OCI-M1 (cell line): ENCODE results near the gene SLC39A12.
"Not testable (repeated sequence)": the region's sequence is repeated elsewhere in the genome, so short reads cannot be mapped to it uniquely, and the experiment has no call there.

Experiments used
- DNase-seq: peaks from one replicate; lab custom pipeline; 2025; lab: John Stamatoyannopoulos, UW

The SLC39A12 gene

GRCh38 chr10:17951868-17952371 lies at the start of gene SLC39A12:
Gene SLC39A12 (plus strand): TSS chr10:17951918. CDS start chr10:17953277, 1,359 bp downstream.
- DNase-seq, result peak; percentile 46

GRCh38 chr10:17904564-17904963 lies 47.2 kb upstream of the SLC39A12 start:
- DNase-seq, result no peak

GRCh38 chr10:17905491-17905890 lies 46.2 kb upstream of the SLC39A12 start:
- DNase-seq, result no peak

GRCh38 chr10:17906002-17906401 lies 45.7 kb upstream of the SLC39A12 start:
- DNase-seq, result peak; percentile 7

GRCh38 chr10:17907641-17908040 lies 44.1 kb upstream of the SLC39A12 start:
- no peak for DNase-seq

- peak; percentile 70 for DNase-seq
Observed at GRCh38 chr10:17910125-17910789, 41.5 kb upstream of the SLC39A12 start.

GRCh38 chr10:17912754-17913153 lies 39.0 kb upstream of the SLC39A12 start:
- DNase-seq, result no peak

- no peak for DNase-seq
Observed at GRCh38 chr10:17913604-17914003, 38.1 kb upstream of the SLC39A12 start.

GRCh38 chr10:17914169-17915045 lies 37.3 kb upstream of the SLC39A12 start:
- DNase-seq, result no peak

- no peak for DNase-seq
Observed at GRCh38 chr10:17915181-17915580, 36.5 kb upstream of the SLC39A12 start.

- no peak for DNase-seq
Observed at GRCh38 chr10:17918187-17918903, 33.4 kb upstream of the SLC39A12 start.

GRCh38 chr10:17921378-17921777 lies 30.3 kb upstream of the SLC39A12 start:
- DNase-seq, result no peak

- DNase-seq, result no peak
Observed at GRCh38 chr10:17923728-17924127, 28.0 kb upstream of the SLC39A12 start.

GRCh38 chr10:17943033-17943745 lies 8.5 kb upstream of the SLC39A12 start:
- no peak for DNase-seq

- DNase-seq, result peak; percentile 5
Observed at GRCh38 chr10:17950269-17950668, 1.4 kb upstream of the SLC39A12 start.

- no peak for DNase-seq
Observed at GRCh38 chr10:17950726-17951125, 992 bp upstream of the SLC39A12 start.

- not testable (repeated sequence) for DNase-seq
Observed at GRCh38 chr10:17954372-17954771, 2.7 kb downstream of the SLC39A12 start.

GRCh38 chr10:17954861-17955260 lies 3.1 kb downstream of the SLC39A12 start:
- DNase-seq, result no peak

- no peak for DNase-seq
Observed at GRCh38 chr10:17958049-17958448, 6.3 kb downstream of the SLC39A12 start.

- DNase-seq, result no peak
Observed at GRCh38 chr10:17959870-17960269, 8.2 kb downstream of the SLC39A12 start.

- peak; percentile 12 for DNase-seq
Observed at GRCh38 chr10:17961551-17962422, 10.1 kb downstream of the SLC39A12 start.
